WTC11 (cell line): ENCODE results near the gene MYL5. TPM values are rescaled to one million over a fixed set of nuclear protein-coding genes. Genes with fewer than 3 reads are reported as not detected.
A peak's percentile ranks its signal among the peaks of the same experiment; 100 is the strongest.
"Not testable (repeated sequence)": the region's sequence is repeated elsewhere in the genome, so short reads cannot be mapped to it uniquely, and the experiment has no call there.

Experiments
- ATAC-seq: fragments of 200-7000 bp; cut with Tn5 transposase; 2 replicates; pipeline ENCODE4 v1.10.0; 2021; ENCODE audit warnings: mild to moderate bottlenecking, moderate library complexity
- CTCF ChIA-PET: fragments of 300-600 bp; sonication (Branson Sonifier 250); formaldehyde crosslinking; loops from one replicate; lab custom pipeline; 2021; ENCODE audit warnings: antibody characterized with exemption; lab: Charles Lee
- POLR2A ChIA-PET: fragments of 350-600 bp; sonication (Branson Sonifier 250); formaldehyde crosslinking; loops from one replicate; lab custom pipeline; 2021; ENCODE audit warnings: antibody characterized with exemption; lab: Charles Lee
- DNase-seq: peaks from one replicate; pipeline ENCODE4 v3.0.0; 2021; ENCODE audit warnings: low spot score
- H3K27ac Mint-ChIP-seq: 2 replicates; pipeline ENCODE4 v1.8.0; 2021; ENCODE audit warnings: mixed read lengths
- H3K27me3 Mint-ChIP-seq: 2 replicates; pipeline ENCODE4 v1.8.0; 2021; ENCODE audit warnings: low read depth, mild to moderate bottlenecking, moderate library complexity, mixed read lengths
- H3K36me3 Mint-ChIP-seq: 2 replicates; pipeline ENCODE4 v1.8.0; 2021; ENCODE audit warnings: mixed read lengths
- H3K4me1 Mint-ChIP-seq: 2 replicates; pipeline ENCODE4 v1.8.0; 2022; ENCODE audit warnings: mixed read lengths
- H3K4me3 Mint-ChIP-seq: 2 replicates; pipeline ENCODE4 v1.8.0; 2021; ENCODE audit warnings: mild to moderate bottlenecking, moderate library complexity, mixed read lengths
- H3K9me3 Mint-ChIP-seq: 2 replicates; pipeline ENCODE4 v1.8.0; 2021; ENCODE audit warnings: mixed read lengths
- CREM ChIP-seq: sonication (generic); formaldehyde crosslinking; IDR thresholded peaks from 2 replicates; pipeline ENCODE4 v1.8.1; 2022; ENCODE audit warnings: mild to moderate bottlenecking, missing genetic modification reagents, moderate library complexity
- FOXP1 ChIP-seq: sonication (generic); formaldehyde crosslinking; IDR thresholded peaks from 2 replicates; pipeline ENCODE4 v1.8.0; 2022; ENCODE audit warnings: missing genetic modification reagents, mild to moderate bottlenecking, moderate library complexity, borderline replicate concordance
- GRHL2 ChIP-seq: fragments of 250-450 bp; sonication (Bioruptor Pico); IDR thresholded peaks from 2 replicates; pipeline ENCODE4 v1.8.0; 2022; ENCODE audit warnings: mild to moderate bottlenecking, moderate library complexity; ENCODE audit not compliant: insufficient replicate concordance, severe bottlenecking
- MYBL2 ChIP-seq: sonication (generic); formaldehyde crosslinking; IDR thresholded peaks from 2 replicates; pipeline ENCODE4 v1.8.1; 2023; ENCODE audit warnings: mild to moderate bottlenecking, moderate library complexity, missing genetic modification reagents
- NFE2L1 ChIP-seq: sonication (generic); formaldehyde crosslinking; IDR thresholded peaks from 2 replicates; pipeline ENCODE4 v1.8.1; 2023; ENCODE audit warnings: missing genetic modification reagents
- NR3C1 ChIP-seq: sonication (generic); formaldehyde crosslinking; conservative IDR thresholded peaks from 2 replicates; pipeline ENCODE4 v1.8.1; 2023; ENCODE audit warnings: low read depth, mild to moderate bottlenecking, missing genetic modification reagents
- PRRX2 ChIP-seq: fragments of 250-450 bp; sonication (Bioruptor Pico); IDR thresholded peaks from 2 replicates; pipeline ENCODE4 v1.8.0; 2021; ENCODE audit warnings: mild to moderate bottlenecking
- RELA ChIP-seq: sonication (generic); formaldehyde crosslinking; IDR thresholded peaks from 2 replicates; pipeline ENCODE4 v1.8.1; 2022; ENCODE audit warnings: missing genetic modification reagents, mild to moderate bottlenecking, borderline replicate concordance
- ZNF232 ChIP-seq: sonication (generic); formaldehyde crosslinking; IDR thresholded peaks from 2 replicates; pipeline ENCODE4 v1.8.0; 2022; ENCODE audit warnings: mild to moderate bottlenecking, missing genetic modification reagents
- total RNA-seq: library from RNA; stranded (reverse); gene quantifications from 3 replicates; pipeline ENCODE4 v1.2.3, GENCODE V29; 2021
- TF ChIP-seq, protein P1 (sequence below): sonication (generic); formaldehyde crosslinking; IDR thresholded peaks from 2 replicates; pipeline ENCODE4 v1.8.0; 2023; ENCODE audit warnings: missing genetic modification reagents, mild to moderate bottlenecking, borderline replicate concordance
- TF ChIP-seq, protein P2 (sequence below): fragments of 250-450 bp; sonication (Bioruptor Pico); IDR thresholded peaks from 2 replicates; pipeline ENCODE4 v2.1.2; 2022; ENCODE audit warnings: mild to moderate bottlenecking, moderate library complexity
- TF ChIP-seq, protein P3 (sequence below): fragments of 250-450 bp; sonication (Bioruptor Pico); IDR thresholded peaks from 2 replicates; pipeline ENCODE4 v1.9.0; 2021; ENCODE audit warnings: mild to moderate bottlenecking
- TF ChIP-seq, protein P4 (sequence below): sonication (generic); formaldehyde crosslinking; IDR thresholded peaks from 2 replicates; pipeline ENCODE4 v1.8.0; 2023; ENCODE audit warnings: missing genetic modification reagents
- TF ChIP-seq, protein P5 (sequence below): sonication (generic); formaldehyde crosslinking; IDR thresholded peaks from 2 replicates; pipeline ENCODE4 v1.8.1; 2022; ENCODE audit warnings: mild to moderate bottlenecking, moderate library complexity, missing genetic modification reagents

Gene MYL5
- total RNA-seq, 1 experiment from 2014 or later = 22.2 TPM

- TF ChIP-seq, protein P1, sequence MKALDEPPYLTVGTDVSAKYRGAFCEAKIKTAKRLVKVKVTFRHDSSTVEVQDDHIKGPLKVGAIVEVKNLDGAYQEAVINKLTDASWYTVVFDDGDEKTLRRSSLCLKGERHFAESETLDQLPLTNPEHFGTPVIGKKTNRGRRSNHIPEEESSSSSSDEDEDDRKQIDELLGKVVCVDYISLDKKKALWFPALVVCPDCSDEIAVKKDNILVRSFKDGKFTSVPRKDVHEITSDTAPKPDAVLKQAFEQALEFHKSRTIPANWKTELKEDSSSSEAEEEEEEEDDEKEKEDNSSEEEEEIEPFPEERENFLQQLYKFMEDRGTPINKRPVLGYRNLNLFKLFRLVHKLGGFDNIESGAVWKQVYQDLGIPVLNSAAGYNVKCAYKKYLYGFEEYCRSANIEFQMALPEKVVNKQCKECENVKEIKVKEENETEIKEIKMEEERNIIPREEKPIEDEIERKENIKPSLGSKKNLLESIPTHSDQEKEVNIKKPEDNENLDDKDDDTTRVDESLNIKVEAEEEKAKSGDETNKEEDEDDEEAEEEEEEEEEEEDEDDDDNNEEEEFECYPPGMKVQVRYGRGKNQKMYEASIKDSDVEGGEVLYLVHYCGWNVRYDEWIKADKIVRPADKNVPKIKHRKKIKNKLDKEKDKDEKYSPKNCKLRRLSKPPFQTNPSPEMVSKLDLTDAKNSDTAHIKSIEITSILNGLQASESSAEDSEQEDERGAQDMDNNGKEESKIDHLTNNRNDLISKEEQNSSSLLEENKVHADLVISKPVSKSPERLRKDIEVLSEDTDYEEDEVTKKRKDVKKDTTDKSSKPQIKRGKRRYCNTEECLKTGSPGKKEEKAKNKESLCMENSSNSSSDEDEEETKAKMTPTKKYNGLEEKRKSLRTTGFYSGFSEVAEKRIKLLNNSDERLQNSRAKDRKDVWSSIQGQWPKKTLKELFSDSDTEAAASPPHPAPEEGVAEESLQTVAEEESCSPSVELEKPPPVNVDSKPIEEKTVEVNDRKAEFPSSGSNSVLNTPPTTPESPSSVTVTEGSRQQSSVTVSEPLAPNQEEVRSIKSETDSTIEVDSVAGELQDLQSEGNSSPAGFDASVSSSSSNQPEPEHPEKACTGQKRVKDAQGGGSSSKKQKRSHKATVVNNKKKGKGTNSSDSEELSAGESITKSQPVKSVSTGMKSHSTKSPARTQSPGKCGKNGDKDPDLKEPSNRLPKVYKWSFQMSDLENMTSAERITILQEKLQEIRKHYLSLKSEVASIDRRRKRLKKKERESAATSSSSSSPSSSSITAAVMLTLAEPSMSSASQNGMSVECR (CRISPR knock-in tag) = no peak
- TF ChIP-seq, protein P2, sequence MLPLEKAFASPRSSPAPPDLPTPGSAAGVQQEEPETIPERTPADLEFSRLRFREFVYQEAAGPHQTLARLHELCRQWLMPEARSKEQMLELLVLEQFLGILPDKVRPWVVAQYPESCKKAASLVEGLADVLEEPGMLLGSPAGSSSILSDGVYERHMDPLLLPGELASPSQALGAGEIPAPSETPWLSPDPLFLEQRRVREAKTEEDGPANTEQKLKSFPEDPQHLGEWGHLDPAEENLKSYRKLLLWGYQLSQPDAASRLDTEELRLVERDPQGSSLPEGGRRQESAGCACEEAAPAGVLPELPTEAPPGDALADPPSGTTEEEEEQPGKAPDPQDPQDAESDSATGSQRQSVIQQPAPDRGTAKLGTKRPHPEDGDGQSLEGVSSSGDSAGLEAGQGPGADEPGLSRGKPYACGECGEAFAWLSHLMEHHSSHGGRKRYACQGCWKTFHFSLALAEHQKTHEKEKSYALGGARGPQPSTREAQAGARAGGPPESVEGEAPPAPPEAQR (CRISPR knock-in tag) = no peak
- TF ChIP-seq CREM (CRISPR knock-in tag) = no peak
- TF ChIP-seq NFE2L1 (CRISPR knock-in tag) = no peak
- TF ChIP-seq, protein P3, sequence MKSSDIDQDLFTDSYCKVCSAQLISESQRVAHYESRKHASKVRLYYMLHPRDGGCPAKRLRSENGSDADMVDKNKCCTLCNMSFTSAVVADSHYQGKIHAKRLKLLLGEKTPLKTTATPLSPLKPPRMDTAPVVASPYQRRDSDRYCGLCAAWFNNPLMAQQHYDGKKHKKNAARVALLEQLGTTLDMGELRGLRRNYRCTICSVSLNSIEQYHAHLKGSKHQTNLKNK (CRISPR knock-in tag) = no peak
- TF ChIP-seq FOXP1 (CRISPR knock-in tag) = no peak
- TF ChIP-seq, protein P4, sequence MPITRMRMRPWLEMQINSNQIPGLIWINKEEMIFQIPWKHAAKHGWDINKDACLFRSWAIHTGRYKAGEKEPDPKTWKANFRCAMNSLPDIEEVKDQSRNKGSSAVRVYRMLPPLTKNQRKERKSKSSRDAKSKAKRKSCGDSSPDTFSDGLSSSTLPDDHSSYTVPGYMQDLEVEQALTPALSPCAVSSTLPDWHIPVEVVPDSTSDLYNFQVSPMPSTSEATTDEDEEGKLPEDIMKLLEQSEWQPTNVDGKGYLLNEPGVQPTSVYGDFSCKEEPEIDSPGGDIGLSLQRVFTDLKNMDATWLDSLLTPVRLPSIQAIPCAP (CRISPR knock-in tag) = no peak
These were observed 6.8 kb upstream of the MYL5 start (continued) for GRCh38 chr4:667545-667925.

- not testable (repeated sequence) for H3K27me3 Mint-ChIP-seq, H3K27ac Mint-ChIP-seq, H3K4me1 Mint-ChIP-seq, ATAC-seq, H3K4me3 Mint-ChIP-seq, H3K9me3 Mint-ChIP-seq, DNase-seq
- peaks cover 20% of the 10 kb centered on the region for H3K36me3 Mint-ChIP-seq
- POLR2A ChIA-PET = interaction anchor here (1.1 kb wide), 1 partner anchor 13 kb away, joined by 4 read pairs; no protein-coding TSS in a partner anchor
- CTCF ChIA-PET = interaction anchor here (0.6 kb wide), 1 partner anchor 52 kb away, joined by 3 read pairs; no protein-coding TSS in a partner anchor
These were observed 6.1 kb upstream of the MYL5 start for GRCh38 chr4:668219-668618.

DNA sequence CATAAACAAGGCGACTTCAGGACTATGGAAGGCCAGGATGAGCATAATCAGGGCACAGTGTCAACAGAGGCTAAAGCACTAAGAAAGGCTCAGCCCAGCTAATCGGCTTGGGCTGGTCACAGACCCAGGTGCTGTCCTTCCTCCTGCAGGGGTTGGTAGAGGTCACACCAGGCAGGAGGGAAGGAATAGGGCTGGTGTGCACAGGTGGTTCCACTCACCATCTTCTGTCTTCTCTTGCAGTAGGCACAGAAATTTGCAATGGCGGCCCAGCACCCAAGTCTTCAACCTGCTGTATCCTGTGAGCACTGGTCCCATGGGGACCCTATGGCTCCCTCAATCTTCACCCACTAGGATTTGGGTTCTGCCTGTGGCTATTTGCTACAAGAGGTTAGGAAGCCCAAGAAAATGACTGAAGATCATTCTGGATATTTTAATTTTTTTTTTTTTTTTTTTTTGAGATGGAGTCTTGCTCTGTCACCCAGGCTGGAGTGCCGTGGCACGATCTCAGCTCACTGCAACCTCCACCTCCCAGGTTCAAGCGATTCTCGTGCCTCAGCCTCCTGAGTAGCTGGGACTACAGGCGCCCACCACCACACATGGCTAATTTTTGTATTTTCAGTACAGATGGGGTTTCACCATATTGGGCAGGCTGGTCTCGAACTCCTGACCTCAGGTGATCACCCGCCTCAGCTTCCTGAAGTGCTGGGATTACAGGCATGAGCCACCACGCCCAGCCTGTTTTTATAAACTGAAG, 4.4 kb upstream of the MYL5 start:
- TF ChIP-seq PRRX2 (CRISPR knock-in tag) = 0 out of 2 replicates have a peak, but pooled peaks have one; percentile 25
- ATAC-seq, H3K27ac Mint-ChIP-seq, H3K9me3 Mint-ChIP-seq, CTCF ChIA-PET, H3K4me1 Mint-ChIP-seq, POLR2A ChIA-PET, H3K27me3 Mint-ChIP-seq, H3K4me3 Mint-ChIP-seq, DNase-seq: not testable (repeated sequence)
- peaks cover 24% of the 10 kb centered on the region for H3K36me3 Mint-ChIP-seq

- H3K27me3 Mint-ChIP-seq = peaks cover 3% of the 10 kb centered on the region
- ChIA-PET POLR2A (no interaction called here), CTCF (interaction anchor here (0.9 to 1.2 kb wide), 2 partner anchors 8 to 69 kb away, joined by 3 to 4 read pairs; no protein-coding TSS in a partner anchor)
- TF ChIP-seq, protein P1 (CRISPR knock-in tag) = no peak
- TF ChIP-seq ZNF232 (CRISPR knock-in tag) = no peak
- TF ChIP-seq RELA = no peak
- TF ChIP-seq, protein P5, sequence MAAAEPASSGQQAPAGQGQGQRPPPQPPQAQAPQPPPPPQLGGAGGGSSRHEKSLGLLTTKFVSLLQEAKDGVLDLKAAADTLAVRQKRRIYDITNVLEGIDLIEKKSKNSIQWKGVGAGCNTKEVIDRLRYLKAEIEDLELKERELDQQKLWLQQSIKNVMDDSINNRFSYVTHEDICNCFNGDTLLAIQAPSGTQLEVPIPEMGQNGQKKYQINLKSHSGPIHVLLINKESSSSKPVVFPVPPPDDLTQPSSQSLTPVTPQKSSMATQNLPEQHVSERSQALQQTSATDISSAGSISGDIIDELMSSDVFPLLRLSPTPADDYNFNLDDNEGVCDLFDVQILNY (CRISPR knock-in tag) = no peak
- no peak for TF ChIP-seq MYBL2 (CRISPR knock-in tag)
- TF ChIP-seq GRHL2 (CRISPR knock-in tag) = no peak
- TF ChIP-seq NR3C1 (CRISPR knock-in tag) = no peak
These were observed 2.6 kb upstream of the MYL5 start for GRCh38 chr4:671769-672168.

More at GRCh38 chr4:671769-672168, 2.6 kb upstream of the MYL5 start:
- no peaks in the 10 kb centered on the region for H3K9me3 Mint-ChIP-seq
- DNase-seq (no peak), ATAC-seq (no peak)
- peaks cover 24% of the 10 kb centered on the region for H3K36me3 Mint-ChIP-seq
- peaks cover 7% of the 10 kb centered on the region for H3K4me1 Mint-ChIP-seq
- H3K27ac Mint-ChIP-seq = no peak overlapping the region
- no peak overlapping the region for H3K4me3 Mint-ChIP-seq
